Esophagus muscularis mucosa (tissue), 3 donors: ENCODE measurements around the gene FRY.

Source experiments
- POLR2A ChIP-seq: fragments of 450-650 bp; IDR thresholded peaks from one replicate; pipeline ENCODE4 v1.6.1; 2017; ENCODE audit warnings: antibody characterized with exemption, moderate library complexity, mild to moderate bottlenecking, low read depth
- POLR2AphosphoS5 ChIP-seq, 2 donors: sonication (generic); formaldehyde crosslinking; IDR thresholded peaks; one replicate each; pipeline ENCODE4 v1.6.1; 2017; ENCODE audit warnings: antibody characterized with exemption in 2 of 2
- TF ChIP-seq, protein P1 (sequence below), 3 experiments: fragments of 200-600 bp in 2 of 3; fragments of 450-650 bp in 1 of 3; sonication (generic) in 2 of 3; IDR thresholded peaks; one replicate each; pipeline ENCODE4 v1.5.1; 2017 to 2019; ENCODE audit warnings: antibody characterized with exemption in 3 of 3, mild to moderate bottlenecking in 2 of 3, moderate library complexity in 1 of 3

DNA sequence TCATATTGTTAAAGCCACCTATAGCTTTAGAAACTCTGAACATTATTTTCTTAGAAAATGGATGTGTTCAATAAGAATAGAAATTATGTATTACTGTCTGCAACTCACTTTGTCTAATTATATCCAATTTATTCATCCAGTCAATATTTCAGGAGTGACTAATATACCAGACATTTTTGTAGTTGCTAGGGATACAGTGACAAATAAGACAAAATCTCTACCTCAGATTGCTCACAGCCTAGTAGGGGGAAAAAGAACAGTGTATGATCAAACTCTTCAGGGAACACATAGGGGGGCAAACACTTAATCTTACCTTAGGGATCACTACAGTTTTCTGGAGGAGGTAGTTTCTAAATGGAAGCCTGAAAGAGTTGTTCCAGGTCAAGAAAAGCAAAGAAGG lies 292.3 kb downstream of the FRY start:
- TF ChIP-seq, protein P1, sequence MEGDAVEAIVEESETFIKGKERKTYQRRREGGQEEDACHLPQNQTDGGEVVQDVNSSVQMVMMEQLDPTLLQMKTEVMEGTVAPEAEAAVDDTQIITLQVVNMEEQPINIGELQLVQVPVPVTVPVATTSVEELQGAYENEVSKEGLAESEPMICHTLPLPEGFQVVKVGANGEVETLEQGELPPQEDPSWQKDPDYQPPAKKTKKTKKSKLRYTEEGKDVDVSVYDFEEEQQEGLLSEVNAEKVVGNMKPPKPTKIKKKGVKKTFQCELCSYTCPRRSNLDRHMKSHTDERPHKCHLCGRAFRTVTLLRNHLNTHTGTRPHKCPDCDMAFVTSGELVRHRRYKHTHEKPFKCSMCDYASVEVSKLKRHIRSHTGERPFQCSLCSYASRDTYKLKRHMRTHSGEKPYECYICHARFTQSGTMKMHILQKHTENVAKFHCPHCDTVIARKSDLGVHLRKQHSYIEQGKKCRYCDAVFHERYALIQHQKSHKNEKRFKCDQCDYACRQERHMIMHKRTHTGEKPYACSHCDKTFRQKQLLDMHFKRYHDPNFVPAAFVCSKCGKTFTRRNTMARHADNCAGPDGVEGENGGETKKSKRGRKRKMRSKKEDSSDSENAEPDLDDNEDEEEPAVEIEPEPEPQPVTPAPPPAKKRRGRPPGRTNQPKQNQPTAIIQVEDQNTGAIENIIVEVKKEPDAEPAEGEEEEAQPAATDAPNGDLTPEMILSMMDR (IDR thresholded peaks at IDR 0.05) = no peak
- no peak for TF ChIP-seq POLR2A
- TF ChIP-seq POLR2AphosphoS5 (IDR thresholded peaks at IDR 0.05) = no peak
